SK-N-SH treated with all-trans-retinoic acid at 6 μM for 48 hours (cell line): Measurements from ENCODE around the gene DOCK4.

ENCODE experiments used
- ARNTL ChIP-seq: fragments of 450-650 bp; formaldehyde crosslinking; IDR thresholded peaks from 2 replicates; pipeline ENCODE4 v1.5.0; 2020; ENCODE audit warnings: low read depth, mild to moderate bottlenecking, moderate library complexity, borderline replicate concordance
- BACH2 ChIP-seq: fragments of 250-450 bp; sonication (Bioruptor Pico); IDR thresholded peaks from 2 replicates; pipeline ENCODE4 v1.9.0; 2021; ENCODE audit warnings: mild to moderate bottlenecking, borderline replicate concordance
- CREB5 ChIP-seq: fragments of 250-450 bp; sonication (Bioruptor Pico); IDR thresholded peaks from 2 replicates; pipeline ENCODE4 v1.5.1; 2020; ENCODE audit warnings: low read depth, mild to moderate bottlenecking, moderate library complexity
- CSDC2 ChIP-seq: fragments of 250-450 bp; sonication (Bioruptor Pico); IDR thresholded peaks from 2 replicates; pipeline ENCODE4 v1.5.0; 2020; ENCODE audit warnings: mild to moderate bottlenecking, moderate library complexity
- GLIS3 ChIP-seq: fragments of 250-450 bp; sonication (Bioruptor Pico); IDR thresholded peaks from 2 replicates; pipeline ENCODE4 v1.5.0; 2020; ENCODE audit warnings: mild to moderate bottlenecking, moderate library complexity
- ISL1 ChIP-seq: fragments of 250-450 bp; sonication (Bioruptor Pico); IDR thresholded peaks from 2 replicates; pipeline ENCODE4 v2.1.2; 2022; ENCODE audit warnings: mild to moderate bottlenecking, moderate library complexity
- OSR1 ChIP-seq: fragments of 250-450 bp; sonication (Bioruptor Pico); IDR thresholded peaks from 2 replicates; pipeline ENCODE4 v1.8.0; 2022; ENCODE audit warnings: moderate library complexity, mild to moderate bottlenecking, inconsistent platforms
- PPARA ChIP-seq: fragments of 250-450 bp; sonication (Bioruptor Pico); IDR thresholded peaks from 2 replicates; pipeline ENCODE4 v1.5.0; 2020; ENCODE audit warnings: mild to moderate bottlenecking, borderline replicate concordance
- TCF4 ChIP-seq: fragments of 250-450 bp; sonication (Bioruptor Pico); IDR thresholded peaks from 2 replicates; pipeline ENCODE4 v1.8.0; 2021; ENCODE audit warnings: mild to moderate bottlenecking, moderate library complexity, borderline replicate concordance
- TSHZ2 ChIP-seq: fragments of 250-450 bp; sonication (Bioruptor Pico); IDR thresholded peaks from 2 replicates; pipeline ENCODE4 v1.5.0; 2020; ENCODE audit warnings: mild to moderate bottlenecking, moderate library complexity
- ZFP3 ChIP-seq: fragments of 250-450 bp; sonication (Bioruptor Pico); IDR thresholded peaks from 2 replicates; pipeline ENCODE4 v1.5.0; 2020; ENCODE audit warnings: mild to moderate bottlenecking, moderate library complexity
- ZNF70 ChIP-seq: fragments of 450-650 bp; formaldehyde crosslinking; IDR thresholded peaks from 2 replicates; pipeline ENCODE4 v1.5.0; 2020; ENCODE audit warnings: mild to moderate bottlenecking, moderate library complexity
- TF ChIP-seq, protein P1 (sequence below): fragments of 250-450 bp; sonication (Bioruptor Pico); IDR thresholded peaks from 2 replicates; pipeline ENCODE4 v1.8.0; 2020; ENCODE audit warnings: mild to moderate bottlenecking, moderate library complexity, borderline replicate concordance

DNA sequence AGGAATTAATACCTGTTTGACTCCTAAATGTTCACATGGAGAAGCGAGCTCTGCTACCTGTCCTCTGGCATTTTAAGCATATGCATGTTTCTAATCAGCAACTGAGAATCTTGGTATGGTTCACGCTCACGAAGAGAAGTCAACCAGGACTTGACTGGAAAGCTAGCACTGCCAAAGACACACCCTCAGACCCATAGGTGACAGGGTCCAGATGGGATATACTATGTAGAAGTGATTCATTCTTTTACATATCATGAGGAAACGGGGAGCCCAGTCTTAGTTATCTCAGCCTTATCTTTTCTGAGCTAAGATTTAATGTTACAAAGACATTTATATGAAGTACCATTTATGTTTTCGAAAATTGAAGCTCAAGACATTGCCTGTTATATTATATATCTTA lies 313.0 kb downstream of the DOCK4 start:
- TF ChIP-seq CREB5 (CRISPR knock-in tag), result no peak
- TF ChIP-seq TCF4 (CRISPR knock-in tag), result no peak
- TF ChIP-seq, protein P1, sequence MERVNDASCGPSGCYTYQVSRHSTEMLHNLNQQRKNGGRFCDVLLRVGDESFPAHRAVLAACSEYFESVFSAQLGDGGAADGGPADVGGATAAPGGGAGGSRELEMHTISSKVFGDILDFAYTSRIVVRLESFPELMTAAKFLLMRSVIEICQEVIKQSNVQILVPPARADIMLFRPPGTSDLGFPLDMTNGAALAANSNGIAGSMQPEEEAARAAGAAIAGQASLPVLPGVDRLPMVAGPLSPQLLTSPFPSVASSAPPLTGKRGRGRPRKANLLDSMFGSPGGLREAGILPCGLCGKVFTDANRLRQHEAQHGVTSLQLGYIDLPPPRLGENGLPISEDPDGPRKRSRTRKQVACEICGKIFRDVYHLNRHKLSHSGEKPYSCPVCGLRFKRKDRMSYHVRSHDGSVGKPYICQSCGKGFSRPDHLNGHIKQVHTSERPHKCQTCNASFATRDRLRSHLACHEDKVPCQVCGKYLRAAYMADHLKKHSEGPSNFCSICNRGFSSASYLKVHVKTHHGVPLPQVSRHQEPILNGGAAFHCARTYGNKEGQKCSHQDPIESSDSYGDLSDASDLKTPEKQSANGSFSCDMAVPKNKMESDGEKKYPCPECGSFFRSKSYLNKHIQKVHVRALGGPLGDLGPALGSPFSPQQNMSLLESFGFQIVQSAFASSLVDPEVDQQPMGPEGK (CRISPR knock-in tag), result no peak
- no peak for TF ChIP-seq ISL1
- no peak for TF ChIP-seq ARNTL (CRISPR knock-in tag)
- TF ChIP-seq ZFP3 (CRISPR knock-in tag), result no peak
- TF ChIP-seq CSDC2 (CRISPR knock-in tag), result no peak
- no peak for TF ChIP-seq OSR1 (CRISPR knock-in tag)
- no peak for TF ChIP-seq TSHZ2 (CRISPR knock-in tag)
- no peak for TF ChIP-seq ZNF70 (CRISPR knock-in tag)
- TF ChIP-seq PPARA, result no peak
- no peak for TF ChIP-seq GLIS3 (CRISPR knock-in tag)
- no peak for TF ChIP-seq BACH2 (CRISPR knock-in tag)
